Measurements from ENCODE around the gene JUN.

DNA sequence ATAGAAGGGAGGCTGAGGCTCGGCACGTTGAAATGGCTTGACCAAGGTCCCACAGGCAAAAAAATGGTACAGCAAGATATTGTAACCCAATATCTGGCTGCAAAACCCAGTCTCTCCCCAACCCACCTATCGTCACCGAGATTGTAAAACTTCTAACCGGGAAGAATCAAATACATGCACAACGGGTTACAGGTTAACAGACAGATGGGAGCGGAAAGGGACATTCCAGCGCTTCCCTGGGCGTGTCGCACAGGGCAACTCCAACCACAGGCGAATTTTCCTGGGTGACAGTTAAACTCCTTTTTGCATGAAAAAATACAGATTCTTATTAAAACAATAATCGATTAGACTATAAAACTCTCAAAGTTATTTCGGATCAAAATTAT lies 31.8 kb upstream of the JUN start:
- TF ChIP-seq, protein P1, sequence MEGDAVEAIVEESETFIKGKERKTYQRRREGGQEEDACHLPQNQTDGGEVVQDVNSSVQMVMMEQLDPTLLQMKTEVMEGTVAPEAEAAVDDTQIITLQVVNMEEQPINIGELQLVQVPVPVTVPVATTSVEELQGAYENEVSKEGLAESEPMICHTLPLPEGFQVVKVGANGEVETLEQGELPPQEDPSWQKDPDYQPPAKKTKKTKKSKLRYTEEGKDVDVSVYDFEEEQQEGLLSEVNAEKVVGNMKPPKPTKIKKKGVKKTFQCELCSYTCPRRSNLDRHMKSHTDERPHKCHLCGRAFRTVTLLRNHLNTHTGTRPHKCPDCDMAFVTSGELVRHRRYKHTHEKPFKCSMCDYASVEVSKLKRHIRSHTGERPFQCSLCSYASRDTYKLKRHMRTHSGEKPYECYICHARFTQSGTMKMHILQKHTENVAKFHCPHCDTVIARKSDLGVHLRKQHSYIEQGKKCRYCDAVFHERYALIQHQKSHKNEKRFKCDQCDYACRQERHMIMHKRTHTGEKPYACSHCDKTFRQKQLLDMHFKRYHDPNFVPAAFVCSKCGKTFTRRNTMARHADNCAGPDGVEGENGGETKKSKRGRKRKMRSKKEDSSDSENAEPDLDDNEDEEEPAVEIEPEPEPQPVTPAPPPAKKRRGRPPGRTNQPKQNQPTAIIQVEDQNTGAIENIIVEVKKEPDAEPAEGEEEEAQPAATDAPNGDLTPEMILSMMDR (conservative IDR thresholded peaks at IDR 0.05): no peak
- TF ChIP-seq EZH2 (IDR thresholded peaks at IDR 0.05; ENCODE audit: low read depth): no peak

All from PC-9 (cell line).